ENCODE measurements around the gene PRTFDC1. TPM values are rescaled to one million over a fixed set of nuclear protein-coding genes. Genes with fewer than 3 reads are reported as not detected.

Gene PRTFDC1
- total and polyA plus RNA-seq, 10 donors: 0.85 to 3.8 (median 2.6) TPM

GRCh38 chr10:24802378-24802777 is 150.0 kb downstream of the PRTFDC1 start:
- 90 to 96% (median 91%) methylated on average over 2 of the region's 2 CpGs for WGBS, 5 donors
- no peaks in the 10 kb centered on the region for H3K9me3 ChIP-seq
- TF ChIP-seq POLR2A (IDR thresholded peaks at IDR 0.05): no peak
- TF ChIP-seq, protein P1, sequence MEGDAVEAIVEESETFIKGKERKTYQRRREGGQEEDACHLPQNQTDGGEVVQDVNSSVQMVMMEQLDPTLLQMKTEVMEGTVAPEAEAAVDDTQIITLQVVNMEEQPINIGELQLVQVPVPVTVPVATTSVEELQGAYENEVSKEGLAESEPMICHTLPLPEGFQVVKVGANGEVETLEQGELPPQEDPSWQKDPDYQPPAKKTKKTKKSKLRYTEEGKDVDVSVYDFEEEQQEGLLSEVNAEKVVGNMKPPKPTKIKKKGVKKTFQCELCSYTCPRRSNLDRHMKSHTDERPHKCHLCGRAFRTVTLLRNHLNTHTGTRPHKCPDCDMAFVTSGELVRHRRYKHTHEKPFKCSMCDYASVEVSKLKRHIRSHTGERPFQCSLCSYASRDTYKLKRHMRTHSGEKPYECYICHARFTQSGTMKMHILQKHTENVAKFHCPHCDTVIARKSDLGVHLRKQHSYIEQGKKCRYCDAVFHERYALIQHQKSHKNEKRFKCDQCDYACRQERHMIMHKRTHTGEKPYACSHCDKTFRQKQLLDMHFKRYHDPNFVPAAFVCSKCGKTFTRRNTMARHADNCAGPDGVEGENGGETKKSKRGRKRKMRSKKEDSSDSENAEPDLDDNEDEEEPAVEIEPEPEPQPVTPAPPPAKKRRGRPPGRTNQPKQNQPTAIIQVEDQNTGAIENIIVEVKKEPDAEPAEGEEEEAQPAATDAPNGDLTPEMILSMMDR (IDR thresholded peaks at IDR 0.05 in 8 of 11, conservative IDR thresholded peaks at IDR 0.05 in 3 of 11): no peak
- TF ChIP-seq POLR2AphosphoS5 (IDR thresholded peaks at IDR 0.05): no peak
- H3K27ac ChIP-seq: no peak overlapping the region
- no peak for DNase-seq
- H3K4me1 ChIP-seq: no peaks in the 10 kb centered on the region
- H3K4me3 ChIP-seq: no peak overlapping the region
- H3K36me3 ChIP-seq: no peaks in the 10 kb centered on the region
- H3K27me3 ChIP-seq (replicated peaks in 1 of 7): no peaks in the 10 kb centered on the region
- intact Hi-C loops (cut with DNase I; ENCODE audit: low total_unique reads): no loop called here

DNA sequence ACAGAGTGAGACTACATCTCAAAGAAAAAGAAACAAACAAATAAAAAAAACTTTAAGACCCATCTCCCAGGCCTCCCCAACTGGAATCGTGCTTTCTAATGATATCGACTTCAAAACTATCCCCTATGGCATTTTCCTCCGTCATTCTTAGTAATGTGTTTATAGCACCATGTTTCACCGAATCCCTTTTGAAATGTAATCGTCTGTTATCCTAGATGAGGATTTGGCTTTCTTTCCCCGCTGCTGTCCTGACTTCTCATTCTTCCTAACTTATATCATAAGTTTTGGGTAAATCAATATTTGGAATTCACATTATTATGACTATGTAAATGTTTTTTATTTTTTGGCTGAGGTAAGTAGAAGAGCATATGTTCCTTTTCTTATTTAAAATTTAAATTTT is 151.5 kb downstream of the PRTFDC1 start:
- H3K27me3 ChIP-seq (replicated peaks in 1 of 7): no peaks in the 10 kb centered on the region
- intact Hi-C loops (cut with DNase I; ENCODE audit: low total_unique reads): no loop called here
- TF ChIP-seq POLR2AphosphoS5 (IDR thresholded peaks at IDR 0.05): no peak
- no peak for TF ChIP-seq POLR2A (IDR thresholded peaks at IDR 0.05)
- TF ChIP-seq, protein P1 (IDR thresholded peaks at IDR 0.05 in 8 of 11, conservative IDR thresholded peaks at IDR 0.05 in 3 of 11): no peak
- H3K27ac ChIP-seq: no peak overlapping the region
- H3K9me3 ChIP-seq: no peaks in the 10 kb centered on the region
- H3K36me3 ChIP-seq: no peaks in the 10 kb centered on the region
- no peak for DNase-seq
- no peaks in the 10 kb centered on the region for H3K4me1 ChIP-seq
- 93 to 97% (median 94%) methylated on average over 6 of the region's 6 CpGs for WGBS, 5 donors
- H3K4me3 ChIP-seq: no peak overlapping the region

Small RNAs within 50 kb of the gene (small RNA-seq; reads per million reads assigned to genes)
- gene AL512598.1 (0 reads per million in 4 donors), gene RN7SKP241 (0 reads per million in 4 donors)

Other genes starting within 250 kb of the PRTFDC1 start
- 10 to 100 TPM; 32.8 to 60.9 (median 47.5) TPM for gene ARHGAP21, start 228.7 kb downstream of the PRTFDC1 start, total RNA-seq
- 1 to 10 TPM; 6.0 to 8.6 (median 7.6) TPM for gene ARHGAP21, start 228.7 kb downstream of the PRTFDC1 start, polyA plus RNA-seq
- 1 to 10 TPM in 1 of 7 donors, under 1 TPM in 3, not detected in 3; 0.32 to 1.1 (median 0.59) TPM for gene ENKUR, start 63.6 kb upstream of the PRTFDC1 start, total RNA-seq
- gene ENKUR, start 63.6 kb upstream of the PRTFDC1 start, polyA plus RNA-seq: under 1 TPM; 0.03 to 0.22 (median 0.15) TPM
- gene THNSL1, start 64.0 kb upstream of the PRTFDC1 start, total RNA-seq: 1 to 10 TPM; 2.2 to 4.3 (median 2.8) TPM
- 1 to 10 TPM; 1.5 to 3.0 (median 2.6) TPM for gene THNSL1, start 64.0 kb upstream of the PRTFDC1 start, polyA plus RNA-seq
- gene GPR158, start 222.4 kb upstream of the PRTFDC1 start, total RNA-seq: under 1 TPM; 0.07 to 0.79 (median 0.39) TPM
- under 1 TPM; 0.03 to 0.09 (median 0.06) TPM for gene GPR158, start 222.4 kb upstream of the PRTFDC1 start, polyA plus RNA-seq